CD4-positive, alpha-beta memory T cell (primary cell): ENCODE measurements around the gene FOXP1. TPM values are rescaled to one million over a fixed set of nuclear protein-coding genes. Genes with fewer than 3 reads are reported as not detected.

Experiments used
- CTCF ChIA-PET: fragments of 350-600 bp; sonication (Branson Sonifier 250); formaldehyde crosslinking; loops from one replicate; lab custom pipeline; 2021; ENCODE audit warnings: inconsistent platforms; ENCODE audit not compliant: partially characterized antibody; lab: Charles Lee
- POLR2A ChIA-PET: fragments of 350-600 bp; sonication (Branson Sonifier 250); formaldehyde crosslinking; loops from one replicate; lab custom pipeline; 2021; ENCODE audit not compliant: partially characterized antibody; lab: Charles Lee
- DNase-seq, 5 donors: peaks; one replicate each; pipeline versions ENCODE4 v3.0.0 to v3.0.0-alpha.2; 2020 to 2022; ENCODE audit warnings: mixed read lengths in 1 of 5
- H3K27ac ChIP-seq: one replicate; pipeline ENCODE4 v1.7.0; 2013; ENCODE audit warnings: low read depth, low read length
- H3K27me3 ChIP-seq: 2 replicates; pipeline ENCODE4 v1.7.0; 2013; ENCODE audit warnings: mild to moderate bottlenecking, low read length, moderate library complexity; ENCODE audit not compliant: insufficient read depth
- H3K36me3 ChIP-seq: 2 replicates; pipeline ENCODE4 v1.7.0; 2013; ENCODE audit warnings: mild to moderate bottlenecking, low read length, moderate library complexity; ENCODE audit not compliant: insufficient read depth
- H3K4me1 ChIP-seq: 2 replicates; pipeline ENCODE4 v1.7.0; 2013; ENCODE audit warnings: mild to moderate bottlenecking, low read length, moderate library complexity; ENCODE audit not compliant: insufficient read depth
- H3K4me3 ChIP-seq, 2 donors: one replicate each; pipeline ENCODE4 v1.7.0; 2013; ENCODE audit warnings: low read length in 2 of 2, mild to moderate bottlenecking in 1 of 2
- H3K9me3 ChIP-seq, 2 donors: one replicate each; pipeline ENCODE4 v1.7.0; 2013; ENCODE audit warnings: low read length in 2 of 2, control low read depth in 1 of 2; ENCODE audit not compliant: control insufficient read depth in 1 of 2
- H3K27ac Mint-ChIP-seq, 7 donors: one replicate each; pipeline ENCODE4 v1.8.0; 2020 to 2021; ENCODE audit warnings: mixed read lengths in 7 of 7, mild to moderate bottlenecking in 6 of 7, inconsistent platforms in 3 of 7, moderate library complexity in 3 of 7
- H3K27me3 Mint-ChIP-seq, 2 donors: one replicate each; pipeline ENCODE4 v1.8.0; 2020 to 2021; ENCODE audit warnings: mixed read lengths in 2 of 2
- H3K36me3 Mint-ChIP-seq, 2 donors: one replicate each; pipeline ENCODE4 v1.8.0; 2020 to 2021; ENCODE audit warnings: mixed read lengths in 2 of 2, inconsistent platforms in 1 of 2, mild to moderate bottlenecking in 1 of 2
- H3K4me1 Mint-ChIP-seq, 4 donors: one replicate each; pipeline ENCODE4 v1.8.0; 2020 to 2021; ENCODE audit warnings: mixed read lengths in 4 of 4, mild to moderate bottlenecking in 1 of 4
- H3K4me3 Mint-ChIP-seq, 8 donors: one replicate each; pipeline ENCODE4 v1.8.0; 2020 to 2021; ENCODE audit warnings: mixed read lengths in 8 of 8, mild to moderate bottlenecking in 7 of 8, moderate library complexity in 6 of 8, inconsistent platforms in 3 of 8
- H3K9me3 Mint-ChIP-seq, 8 donors: one replicate each; pipeline ENCODE4 v1.8.0; 2020 to 2021; ENCODE audit warnings: mixed read lengths in 8 of 8, mild to moderate bottlenecking in 5 of 8, inconsistent platforms in 3 of 8, moderate library complexity in 1 of 8
- intact Hi-C: fragments of 100-400 bp; cut with micrococcal nuclease; formaldehyde crosslinking; loops from one replicate; pipeline ENCODE4 v1.15.1; 2023
- polyA plus RNA-seq, 2 donors: library from polyadenylated mRNA; unstranded; fragments of 300-500 nt; fragmentation: Illumina TruSeq; gene quantifications; one replicate each; pipeline ENCODE4 v1.2.3, GENCODE V29; 2021
- total RNA-seq, 2 experiments: library from RNA; stranded (reverse); gene quantifications; one replicate each; pipeline ENCODE4 v1.2.3, GENCODE V29; 2021

The FOXP1 gene
- total and polyA plus RNA-seq, 4 experiments from 2014 or later = 189 to 348 (median 279) TPM

- Mint-ChIP-seq H3K36me3 (peaks cover 34 to 36% of the 10 kb centered on the region in 2 donors), H3K27ac (peak overlapping the region; percentile 84 to 97 (median 92)), H3K27me3 (no peaks in the 10 kb centered on the region), H3K4me3 (peak overlapping the region; percentile 35 to 78 (median 58)), H3K4me1 (peaks cover 60 to 91% (median 76%) of the 10 kb centered on the region in 4 donors), H3K9me3 (peaks cover 0 to 3% (median 0%) of the 10 kb centered on the region in 8 donors)
- peaks cover 4% of the 10 kb centered on the region for H3K36me3 ChIP-seq
- H3K9me3 ChIP-seq = no peaks in the 10 kb centered on the region
- ChIA-PET POLR2A (interaction anchor here (0.8 to 6.2 kb wide), 12 partner anchors 22 to 291 kb away, joined by 3 to 46 read pairs (median 4); no protein-coding TSS in a partner anchor), CTCF (interaction anchor here (1.0 to 2.9 kb wide), 4 partner anchors 10 to 81 kb away, joined by 3 to 10 read pairs (median 6); no protein-coding TSS in a partner anchor)
- intact Hi-C loops = loop anchor here (1.0 to 2.0 kb wide), 2 partner anchors 9 to 23 kb away; no protein-coding TSS in a partner anchor
- DNase-seq = peak; percentile 48 to 62 (median 55)
- peak overlapping the region; percentile 46 for H3K27ac ChIP-seq
- peaks cover 80% of the 10 kb centered on the region for H3K4me1 ChIP-seq
- no peaks in the 10 kb centered on the region for H3K27me3 ChIP-seq
- peak overlapping the region in 1 of 2 donors; percentile 8 for H3K4me3 ChIP-seq
Observed at GRCh38 chr3:71421820-71422566, 161.5 kb downstream of the FOXP1 start.

- no peaks in the 10 kb centered on the region for H3K9me3 ChIP-seq
- H3K4me1 Mint-ChIP-seq = peaks cover 63 to 93% (median 79%) of the 10 kb centered on the region in 4 donors
- intact Hi-C loops = no loop called here
- peaks cover 0 to 3% (median 0%) of the 10 kb centered on the region in 8 donors for H3K9me3 Mint-ChIP-seq
- H3K27me3 Mint-ChIP-seq = no peaks in the 10 kb centered on the region
- peaks cover 85% of the 10 kb centered on the region for H3K4me1 ChIP-seq
- peak overlapping the region; percentile 46 for H3K27ac ChIP-seq
- H3K36me3 ChIP-seq = peaks cover 4% of the 10 kb centered on the region
- peak overlapping the region in 1 of 2 donors; percentile 8 for H3K4me3 ChIP-seq
- ChIA-PET POLR2A (interaction anchor here (0.8 to 6.2 kb wide), 10 partner anchors 22 to 291 kb away, joined by 3 to 46 read pairs (median 4); no protein-coding TSS in a partner anchor), CTCF (interaction anchor here (1.0 to 2.9 kb wide), 3 partner anchors 11 to 82 kb away, joined by 3 to 10 read pairs (median 6); no protein-coding TSS in a partner anchor)
- H3K4me3 Mint-ChIP-seq = peak overlapping the region; percentile 35 to 78 (median 58)
- peaks cover 33 to 35% of the 10 kb centered on the region in 2 donors for H3K36me3 Mint-ChIP-seq
- H3K27me3 ChIP-seq = no peaks in the 10 kb centered on the region
- DNase-seq = no peak
- peak overlapping the region; percentile 84 to 97 (median 92) for H3K27ac Mint-ChIP-seq
Observed at GRCh38 chr3:71421475-71421819, 162.1 kb downstream of the FOXP1 start.

- Mint-ChIP-seq H3K4me1 (peaks cover 64 to 93% (median 80%) of the 10 kb centered on the region in 4 donors), H3K27ac (peak overlapping the region in 5 of 7 donors; percentile 24 to 86 (median 52)), H3K9me3 (peaks cover 0 to 4% (median 0%) of the 10 kb centered on the region in 8 donors), H3K36me3 (peaks cover 15 to 21% of the 10 kb centered on the region in 2 donors), H3K4me3 (peak overlapping the region in 1 of 8 donors; percentile 61), H3K27me3 (no peaks in the 10 kb centered on the region)
- H3K27ac ChIP-seq = no peak overlapping the region
- peaks cover 4% of the 10 kb centered on the region for H3K36me3 ChIP-seq
- ChIA-PET POLR2A (no interaction called here), CTCF (interaction anchor here (0.7 to 1.1 kb wide), 2 partner anchors 22 to 41 kb away, joined by 3 to 4 read pairs; no protein-coding TSS in a partner anchor)
- H3K4me3 ChIP-seq = no peak overlapping the region
- DNase-seq = no peak
- peaks cover 88% of the 10 kb centered on the region for H3K4me1 ChIP-seq
- no peaks in the 10 kb centered on the region for H3K9me3 ChIP-seq
- no peaks in the 10 kb centered on the region for H3K27me3 ChIP-seq
- intact Hi-C loops = loop anchor here (10.0 kb wide), 1 partner anchor 165 kb away; the partner anchor contains the start of gene FOXP1
Observed at GRCh38 chr3:71419369-71419768, 164.2 kb downstream of the FOXP1 start.

GRCh38 chr3:71417791-71418190 lies 165.7 kb downstream of the FOXP1 start:
- peak overlapping the region; percentile 24 to 85 (median 52) for H3K27ac Mint-ChIP-seq
- peak overlapping the region in 1 of 8 donors; percentile 17 for H3K4me3 Mint-ChIP-seq
- Histone ChIP-seq H3K27ac (no peak overlapping the region), H3K36me3 (no peaks in the 10 kb centered on the region), H3K4me1 (peaks cover 86% of the 10 kb centered on the region), H3K27me3 (no peaks in the 10 kb centered on the region), H3K9me3 (no peaks in the 10 kb centered on the region), H3K4me3 (no peak overlapping the region)
- ChIA-PET POLR2A (interaction anchor here (0.8 to 3.1 kb wide), 10 partner anchors 8 to 74 kb away, joined by 3 to 11 read pairs (median 4); no protein-coding TSS in a partner anchor), CTCF (interaction anchor here (0.9 to 1.9 kb wide), 10 partner anchors 8 to 94 kb away, joined by 3 to 10 read pairs (median 4); no protein-coding TSS in a partner anchor)
- no peak for DNase-seq
- peaks cover 8 to 13% of the 10 kb centered on the region in 2 donors for H3K36me3 Mint-ChIP-seq
- intact Hi-C loops = loop anchor here (2.0 to 10.0 kb wide), 3 partner anchors 13 to 167 kb away; partner anchors contain the start of gene FOXP1
- peaks cover 0 to 5% (median 0%) of the 10 kb centered on the region in 8 donors for H3K9me3 Mint-ChIP-seq
- H3K4me1 Mint-ChIP-seq = peaks cover 62 to 93% (median 78%) of the 10 kb centered on the region in 4 donors
- H3K27me3 Mint-ChIP-seq = no peaks in the 10 kb centered on the region

- Mint-ChIP-seq H3K27ac (peak overlapping the region; percentile 75 to 95 (median 85)), H3K9me3 (peaks cover 0 to 5% (median 0%) of the 10 kb centered on the region in 8 donors), H3K36me3 (peaks cover 5 to 14% of the 10 kb centered on the region in 2 donors), H3K4me3 (peak overlapping the region in 7 of 8 donors; percentile 30 to 83 (median 63)), H3K4me1 (peaks cover 55 to 93% (median 74%) of the 10 kb centered on the region in 4 donors), H3K27me3 (no peaks in the 10 kb centered on the region)
- ChIA-PET POLR2A (interaction anchor here (0.6 to 3.1 kb wide), 12 partner anchors 9 to 418 kb away, joined by 3 to 11 read pairs (median 4); no protein-coding TSS in a partner anchor), CTCF (interaction anchor here (0.9 to 1.9 kb wide), 10 partner anchors 9 to 95 kb away, joined by 3 to 10 read pairs (median 4); no protein-coding TSS in a partner anchor)
- Histone ChIP-seq H3K4me3 (no peak overlapping the region), H3K9me3 (no peaks in the 10 kb centered on the region), H3K36me3 (no peaks in the 10 kb centered on the region), H3K4me1 (peaks cover 77% of the 10 kb centered on the region), H3K27ac (no peak overlapping the region), H3K27me3 (no peaks in the 10 kb centered on the region)
- DNase-seq = peak; percentile 33 to 55 (median 49)
- intact Hi-C loops = loop anchor here (2.0 to 10.0 kb wide), 3 partner anchors 14 to 168 kb away; partner anchors contain the start of gene FOXP1
Observed at GRCh38 chr3:71416876-71417275, 166.7 kb downstream of the FOXP1 start.

- Mint-ChIP-seq H3K27ac (peak overlapping the region; percentile 75 to 95 (median 85)), H3K9me3 (peaks cover 0 to 5% (median 0%) of the 10 kb centered on the region in 8 donors), H3K27me3 (no peaks in the 10 kb centered on the region), H3K4me3 (peak overlapping the region; percentile 21 to 83 (median 59)), H3K4me1 (peaks cover 49 to 93% (median 67%) of the 10 kb centered on the region in 4 donors), H3K36me3 (peaks cover 11% of the 10 kb centered on the region in 2 donors)
- DNase-seq = peak in 4 of 5 donors; percentile 56 to 73 (median 67)
- peak overlapping the region; percentile 34 for H3K27ac ChIP-seq
- H3K27me3 ChIP-seq = no peaks in the 10 kb centered on the region
- H3K4me1 ChIP-seq = peaks cover 65% of the 10 kb centered on the region
- H3K36me3 ChIP-seq = no peaks in the 10 kb centered on the region
- intact Hi-C loops = loop anchor here (2.0 to 10.0 kb wide), 3 partner anchors 15 to 169 kb away; partner anchors contain the start of gene FOXP1
- H3K9me3 ChIP-seq = no peaks in the 10 kb centered on the region
- CTCF ChIA-PET = no interaction called here
- POLR2A ChIA-PET = interaction anchor here (0.6 to 3.1 kb wide), 4 partner anchors 10 to 31 kb away, joined by 3 to 11 read pairs (median 6); no protein-coding TSS in a partner anchor
- peak overlapping the region in 1 of 2 donors; percentile 27 for H3K4me3 ChIP-seq
Observed at GRCh38 chr3:71415681-71416122, 167.8 kb downstream of the FOXP1 start.
